ENCODE data around the gene PRR14. TPM values are rescaled to one million over a fixed set of nuclear protein-coding genes. Genes with fewer than 3 reads are reported as not detected.
A peak's percentile ranks its signal among the peaks of the same experiment; 100 is the strongest.

Gene PRR14
- total and polyA plus RNA-seq, 2 donors (not counting 1 experiment from before 2014, with no cell fraction given): 2.5 to 6.6 TPM

DNA sequence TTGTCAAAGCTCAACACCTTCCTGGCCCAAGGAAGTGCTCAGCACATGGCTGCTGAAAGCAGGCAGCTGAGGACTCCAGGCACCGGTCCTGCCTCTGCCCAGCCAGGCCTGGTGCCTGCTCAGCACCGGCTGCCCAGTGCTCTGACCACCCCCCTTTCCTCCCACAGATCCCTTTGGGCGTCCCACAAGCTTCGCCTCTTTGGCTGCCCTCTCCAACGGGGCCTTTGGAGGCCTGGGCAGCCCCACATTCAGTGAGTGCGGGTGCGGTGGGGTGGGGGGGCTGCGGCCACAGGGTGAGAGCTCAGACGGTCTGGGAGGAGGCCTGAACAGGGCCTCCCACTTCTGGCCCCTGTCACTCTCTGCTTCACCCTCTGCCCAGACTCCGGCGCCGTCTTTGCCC lies 17.6 kb downstream of the PRR14 start:
- Histone ChIP-seq H3K4me1 (ENCODE audit: control insufficient read depth, extremely low read depth, insufficient read depth, low read length) (no peaks in the 10 kb centered on the region), H3K9me3 (ENCODE audit: control insufficient read depth, insufficient read depth, low read depth, low read length) (no peaks in the 10 kb centered on the region), H3K27ac (ENCODE audit: insufficient read depth, low read length) (no peak overlapping the region), H2AFZ (ENCODE audit: low read length) (no peak overlapping the region), H3K9ac (ENCODE audit: insufficient read depth, low read length) (no peak overlapping the region), H3K79me2 (ENCODE audit: control insufficient read depth, insufficient read depth, low read length) (peaks cover 15% of the 10 kb centered on the region), H4K20me1 (ENCODE audit: control insufficient read depth, extremely low read depth, insufficient read depth, low read length) (no peaks in the 10 kb centered on the region), H3K36me3 (ENCODE audit: control insufficient read depth, insufficient read depth, low read length) (peaks cover 43% of the 10 kb centered on the region), H3K27me3 (ENCODE audit: control insufficient read depth, insufficient read depth, low read length) (no peaks in the 10 kb centered on the region), H3K4me2 (ENCODE audit: extremely low read depth, insufficient read depth, low read length) (no peak overlapping the region), H3K4me3 (replicated peaks in 1 of 4; ENCODE audit: control extremely low read depth in 1 of 4, insufficient read depth in 1 of 4, low read depth in 3 of 4, low read length in 4 of 4) (no peak overlapping the region)
- TF ChIP-seq, protein P1, sequence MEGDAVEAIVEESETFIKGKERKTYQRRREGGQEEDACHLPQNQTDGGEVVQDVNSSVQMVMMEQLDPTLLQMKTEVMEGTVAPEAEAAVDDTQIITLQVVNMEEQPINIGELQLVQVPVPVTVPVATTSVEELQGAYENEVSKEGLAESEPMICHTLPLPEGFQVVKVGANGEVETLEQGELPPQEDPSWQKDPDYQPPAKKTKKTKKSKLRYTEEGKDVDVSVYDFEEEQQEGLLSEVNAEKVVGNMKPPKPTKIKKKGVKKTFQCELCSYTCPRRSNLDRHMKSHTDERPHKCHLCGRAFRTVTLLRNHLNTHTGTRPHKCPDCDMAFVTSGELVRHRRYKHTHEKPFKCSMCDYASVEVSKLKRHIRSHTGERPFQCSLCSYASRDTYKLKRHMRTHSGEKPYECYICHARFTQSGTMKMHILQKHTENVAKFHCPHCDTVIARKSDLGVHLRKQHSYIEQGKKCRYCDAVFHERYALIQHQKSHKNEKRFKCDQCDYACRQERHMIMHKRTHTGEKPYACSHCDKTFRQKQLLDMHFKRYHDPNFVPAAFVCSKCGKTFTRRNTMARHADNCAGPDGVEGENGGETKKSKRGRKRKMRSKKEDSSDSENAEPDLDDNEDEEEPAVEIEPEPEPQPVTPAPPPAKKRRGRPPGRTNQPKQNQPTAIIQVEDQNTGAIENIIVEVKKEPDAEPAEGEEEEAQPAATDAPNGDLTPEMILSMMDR (conservative IDR thresholded peaks at IDR 0.05 in 1 of 2, IDR thresholded peaks at IDR 0.05 in 1 of 2; ENCODE audit: low read depth in 1 of 2, low read length in 2 of 2): no peak
- TF ChIP-seq EZH2 (IDR thresholded peaks at IDR 0.05; ENCODE audit: low read length, missing control alignments): no peak
- no peak for DNase-seq (ENCODE audit: low read depth in 2 of 2)

- Histone ChIP-seq H2AFZ (ENCODE audit: low read length) (no peak overlapping the region), H3K27me3 (ENCODE audit: control insufficient read depth, insufficient read depth, low read length) (no peaks in the 10 kb centered on the region), H3K9ac (ENCODE audit: insufficient read depth, low read length) (no peak overlapping the region), H4K20me1 (ENCODE audit: control insufficient read depth, extremely low read depth, insufficient read depth, low read length) (no peaks in the 10 kb centered on the region), H3K4me1 (ENCODE audit: control insufficient read depth, extremely low read depth, insufficient read depth, low read length) (no peaks in the 10 kb centered on the region), H3K79me2 (ENCODE audit: control insufficient read depth, insufficient read depth, low read length) (peaks cover 9% of the 10 kb centered on the region), H3K4me3 (replicated peaks in 1 of 4; ENCODE audit: control extremely low read depth in 1 of 4, insufficient read depth in 1 of 4, low read depth in 3 of 4, low read length in 4 of 4) (no peak overlapping the region), H3K4me2 (ENCODE audit: extremely low read depth, insufficient read depth, low read length) (no peak overlapping the region), H3K9me3 (ENCODE audit: control insufficient read depth, insufficient read depth, low read depth, low read length) (no peaks in the 10 kb centered on the region), H3K36me3 (ENCODE audit: control insufficient read depth, insufficient read depth, low read length) (peaks cover 40% of the 10 kb centered on the region), H3K27ac (ENCODE audit: insufficient read depth, low read length) (no peak overlapping the region)
- TF ChIP-seq EZH2 (IDR thresholded peaks at IDR 0.05; ENCODE audit: low read length, missing control alignments): no peak
- TF ChIP-seq, protein P1 (conservative IDR thresholded peaks at IDR 0.05 in 1 of 2, IDR thresholded peaks at IDR 0.05 in 1 of 2; ENCODE audit: low read depth in 1 of 2, low read length in 2 of 2): no peak
- DNase-seq (ENCODE audit: low read depth in 2 of 2): no peak
These were observed 18.5 kb downstream of the PRR14 start for GRCh38 chr16:30669026-30669902.

DNA sequence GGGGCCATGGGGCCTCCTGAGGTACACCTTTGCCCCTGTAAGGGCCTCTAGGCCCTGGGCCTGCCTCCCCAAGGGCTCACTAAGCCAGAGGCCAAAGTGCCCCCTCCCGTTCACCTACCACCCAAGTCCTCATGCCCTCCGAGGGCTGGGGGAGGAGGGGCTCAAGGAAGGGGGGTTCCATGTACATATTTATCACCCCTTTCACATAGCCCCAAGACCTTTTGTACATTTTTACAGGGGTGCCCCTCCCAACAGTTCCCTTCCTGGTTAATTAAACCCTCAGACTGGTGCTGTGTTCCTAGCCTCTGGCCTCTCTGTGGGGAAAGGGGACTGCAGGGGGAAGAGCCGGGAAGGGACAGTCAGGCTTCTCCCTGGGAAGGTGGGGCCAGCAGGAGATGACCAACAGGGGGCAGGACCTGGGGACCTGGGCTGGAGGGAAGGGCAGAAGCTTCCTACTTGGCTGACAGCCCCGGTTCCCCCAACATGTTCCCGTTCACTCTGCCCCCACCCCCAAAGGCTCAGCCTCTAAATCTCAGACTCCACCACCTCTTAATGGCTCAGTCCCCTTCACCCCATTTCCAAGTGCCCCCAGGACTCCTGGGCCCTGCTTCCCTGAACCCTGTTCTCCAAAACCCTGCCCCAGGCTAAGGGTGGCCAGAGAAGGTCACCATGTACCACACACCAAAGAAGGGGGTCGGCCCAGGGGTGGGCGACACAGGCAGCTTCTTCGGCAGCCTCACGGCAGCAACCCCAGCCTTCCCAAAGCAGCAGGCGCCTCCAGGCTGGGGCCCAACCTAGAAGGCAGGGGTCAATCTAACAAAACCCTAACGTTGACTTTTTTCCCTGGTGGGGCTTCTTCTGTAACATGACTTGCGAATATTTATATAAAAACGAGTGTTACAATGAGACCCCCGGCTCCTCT lies 19.4 kb downstream of the PRR14 start:
- no peaks in the 10 kb centered on the region for H3K9me3 ChIP-seq (ENCODE audit: control insufficient read depth, insufficient read depth, low read depth, low read length)
- peaks cover 31% of the 10 kb centered on the region for H3K36me3 ChIP-seq (ENCODE audit: control insufficient read depth, insufficient read depth, low read length)
- H3K9ac ChIP-seq (ENCODE audit: insufficient read depth, low read length): no peak overlapping the region
- no peak overlapping the region for H3K4me3 ChIP-seq (replicated peaks in 1 of 4; ENCODE audit: control extremely low read depth in 1 of 4, insufficient read depth in 1 of 4, low read depth in 3 of 4, low read length in 4 of 4)
- H3K79me2 ChIP-seq (ENCODE audit: control insufficient read depth, insufficient read depth, low read length): peaks cover 4% of the 10 kb centered on the region
- no peak overlapping the region for H3K4me2 ChIP-seq (ENCODE audit: extremely low read depth, insufficient read depth, low read length)
- H3K27me3 ChIP-seq (ENCODE audit: control insufficient read depth, insufficient read depth, low read length): no peaks in the 10 kb centered on the region
- no peaks in the 10 kb centered on the region for H4K20me1 ChIP-seq (ENCODE audit: control insufficient read depth, extremely low read depth, insufficient read depth, low read length)
- H3K27ac ChIP-seq (ENCODE audit: insufficient read depth, low read length): no peak overlapping the region
- TF ChIP-seq EZH2 (IDR thresholded peaks at IDR 0.05; ENCODE audit: low read length, missing control alignments): no peak
- TF ChIP-seq, protein P1 (conservative IDR thresholded peaks at IDR 0.05 in 1 of 2, IDR thresholded peaks at IDR 0.05 in 1 of 2; ENCODE audit: low read depth in 1 of 2, low read length in 2 of 2): peak in 1 of 2 donors; percentile 10
- H2AFZ ChIP-seq (ENCODE audit: low read length): no peak overlapping the region
- no peaks in the 10 kb centered on the region for H3K4me1 ChIP-seq (ENCODE audit: control insufficient read depth, extremely low read depth, insufficient read depth, low read length)
- DNase-seq (ENCODE audit: low read depth in 2 of 2): no peak

All from fibroblast of lung (primary cell).